Neuron (in vitro differentiated cells): ENCODE measurements around the gene KLHL26.
A peak's percentile ranks its signal among the peaks of the same experiment; 100 is the strongest.

Experiments used
- H2AFZ ChIP-seq: one replicate; pipeline ENCODE4 v1.6.1; 2013; ENCODE audit warnings: low read depth, mild to moderate bottlenecking, inconsistent platforms, low read length, moderate library complexity
- H3K27me3 ChIP-seq: one replicate; pipeline ENCODE4 v1.6.1; 2013; ENCODE audit warnings: low read length; ENCODE audit not compliant: insufficient read depth
- H3K36me3 ChIP-seq: one replicate; pipeline ENCODE4 v1.6.1; 2013; ENCODE audit warnings: low read length; ENCODE audit not compliant: insufficient read depth
- H3K4me1 ChIP-seq: one replicate; pipeline ENCODE4 v1.6.1; 2013; ENCODE audit warnings: low read length; ENCODE audit not compliant: insufficient read depth
- H3K4me3 ChIP-seq: 2 replicates; pipeline ENCODE4 v1.5.1; 2013; ENCODE audit warnings: mild to moderate bottlenecking, low read length, moderate library complexity
- H3K9me3 ChIP-seq: one replicate; pipeline ENCODE4 v1.6.1; 2013; ENCODE audit warnings: low read length

KLHL26 gene

DNA sequence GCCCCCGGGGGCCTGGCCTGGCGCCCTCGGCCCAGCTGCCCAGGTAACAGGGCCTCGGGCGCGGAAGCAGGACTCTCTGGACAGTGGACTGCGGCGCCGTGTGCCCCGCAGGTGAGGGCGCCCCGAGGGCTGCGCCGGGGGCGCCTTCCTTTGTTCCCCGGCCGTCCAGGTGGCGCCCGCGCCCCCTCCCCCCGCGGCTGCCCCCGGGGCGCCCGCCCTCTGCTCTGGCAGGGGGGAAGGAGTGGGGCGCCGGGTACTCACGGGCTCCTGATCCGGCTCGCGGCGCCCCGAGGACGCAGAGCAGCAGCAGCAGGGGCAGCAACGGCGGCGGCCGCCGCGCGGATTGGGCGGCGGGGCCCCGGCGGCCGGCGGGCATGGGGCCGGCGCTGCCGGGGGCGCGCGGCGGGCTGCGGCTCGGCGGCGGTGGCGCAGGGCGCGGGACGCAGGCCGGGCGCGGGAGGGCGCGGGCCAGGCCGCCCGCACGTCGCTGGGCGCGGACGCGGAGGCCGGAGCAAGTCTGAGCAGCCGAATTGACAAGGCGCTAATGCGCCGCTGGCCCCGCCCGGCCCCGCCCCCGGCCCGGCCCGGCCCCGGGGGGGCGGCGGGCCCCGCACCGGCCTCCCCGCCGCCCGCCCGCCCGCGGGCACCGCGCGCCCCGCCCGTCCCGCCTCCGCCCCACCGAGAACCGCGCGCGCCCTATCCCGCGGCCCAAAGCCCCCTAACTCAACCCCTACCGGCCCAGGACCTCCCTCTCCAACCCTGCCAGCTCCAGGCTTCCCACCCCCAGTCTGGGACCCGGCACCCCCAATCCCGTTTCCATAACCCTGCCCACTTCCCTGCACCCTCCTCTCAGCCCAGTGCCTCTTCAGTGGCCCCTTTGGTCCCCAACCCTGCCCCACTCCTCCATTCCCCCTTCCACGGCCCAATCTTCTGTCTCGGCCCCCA lies 30.3 kb upstream of the KLHL26 start, which contains the start of gene CRLF1:
Gene CRLF1 (minus strand): TSS at position 519 of the 945 bp plus-strand sequence. CDS start 143 bp downstream, at position 376.
- no peaks in the 10 kb centered on the region for H3K36me3 ChIP-seq
- no peak within 1 kb of the TSS for H2AFZ ChIP-seq
- no peak within 1 kb of the TSS for H3K4me3 ChIP-seq
- no peaks in the 10 kb centered on the region for H3K9me3 ChIP-seq
- peaks cover 89% of the 10 kb centered on the region for H3K27me3 ChIP-seq
- H3K4me1 ChIP-seq: peaks cover 31% of the 10 kb centered on the region

DNA sequence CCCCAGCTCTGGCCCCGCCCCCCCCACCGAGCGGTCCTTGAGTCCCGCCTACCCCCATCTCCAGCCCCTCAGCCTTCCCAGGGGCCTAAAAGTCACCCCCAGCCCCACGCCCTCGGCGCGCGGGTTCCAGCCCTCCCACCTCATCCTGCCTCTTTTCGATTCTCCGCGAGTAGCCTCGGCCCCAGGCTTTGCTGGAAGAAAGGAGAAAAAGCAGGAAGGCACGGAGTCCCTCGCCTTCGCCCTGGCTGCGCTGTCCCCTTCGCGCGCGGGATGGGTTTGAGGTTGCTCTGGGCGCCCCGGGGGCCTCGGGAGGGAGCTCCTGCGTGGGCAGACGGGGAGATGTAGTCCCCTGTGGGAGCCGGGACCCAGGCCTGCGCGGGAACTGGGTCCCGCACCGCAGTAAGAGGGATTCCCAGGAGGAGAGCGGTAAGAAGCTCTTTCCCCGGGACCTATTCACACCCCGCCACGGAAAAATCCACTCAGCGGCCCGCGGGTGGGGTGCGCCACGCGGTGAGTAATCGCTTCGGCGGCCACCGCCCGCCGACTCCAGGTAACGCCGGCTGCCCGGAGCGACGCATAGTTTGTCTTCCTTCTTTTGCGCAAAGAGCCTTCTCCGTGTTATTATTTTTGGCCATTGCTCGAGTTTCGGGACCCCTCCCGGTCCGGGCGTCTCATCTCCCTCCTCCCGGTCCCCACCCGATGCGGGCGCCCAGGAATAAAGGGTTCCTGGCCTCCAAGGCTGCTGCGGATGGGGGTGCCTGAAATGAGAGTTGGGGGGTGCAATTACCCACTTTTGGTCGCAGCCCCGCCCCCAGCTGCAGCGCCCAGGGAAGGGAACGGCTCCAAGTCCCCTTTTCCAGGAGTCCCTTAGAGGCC lies 29.4 kb upstream of the KLHL26 start:
- Histone ChIP-seq H3K9me3 (no peaks in the 10 kb centered on the region), H3K27me3 (peaks cover 90% of the 10 kb centered on the region), H3K4me3 (no peak overlapping the region), H3K36me3 (no peaks in the 10 kb centered on the region), H2AFZ (no peak overlapping the region), H3K4me1 (peaks cover 40% of the 10 kb centered on the region)

DNA sequence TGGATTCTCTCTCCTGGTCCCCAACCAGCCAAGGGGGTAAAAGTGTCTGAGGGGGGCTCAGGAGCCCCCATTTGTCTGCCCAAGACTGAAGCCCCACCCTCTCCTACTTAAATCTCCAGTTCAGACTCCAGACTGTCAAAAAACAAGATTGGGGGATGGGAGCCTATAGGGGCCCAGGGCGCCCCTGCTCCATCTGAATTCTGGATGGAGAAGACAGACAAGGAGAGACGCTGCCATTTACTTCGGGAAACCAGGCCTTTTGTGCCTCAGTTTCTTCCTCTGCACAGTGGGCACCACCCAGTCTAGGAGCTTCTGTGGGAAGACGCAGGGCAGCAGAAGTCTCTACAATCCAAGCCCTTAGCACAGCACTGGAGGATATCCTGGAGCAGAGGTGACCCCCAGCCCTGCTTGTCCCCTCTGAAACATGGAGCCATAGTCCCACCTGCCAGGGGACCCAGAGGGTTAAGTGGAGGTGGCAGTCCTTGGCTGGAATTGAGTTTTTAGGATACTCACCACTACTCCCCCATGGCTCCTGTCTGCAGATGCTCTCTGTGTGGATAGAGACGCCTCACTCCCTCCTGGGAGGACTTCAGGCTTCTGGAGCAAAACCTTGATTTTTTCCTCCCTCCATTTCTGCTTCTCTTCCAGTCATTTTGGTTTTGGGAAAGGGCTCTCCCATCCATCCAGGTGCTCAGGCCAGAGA lies 28.6 kb upstream of the KLHL26 start:
- no peaks in the 10 kb centered on the region for H3K9me3 ChIP-seq
- H2AFZ ChIP-seq: no peak overlapping the region
- peaks cover 89% of the 10 kb centered on the region for H3K27me3 ChIP-seq
- H3K4me1 ChIP-seq: peaks cover 43% of the 10 kb centered on the region
- no peaks in the 10 kb centered on the region for H3K36me3 ChIP-seq
- no peak overlapping the region for H3K4me3 ChIP-seq

DNA sequence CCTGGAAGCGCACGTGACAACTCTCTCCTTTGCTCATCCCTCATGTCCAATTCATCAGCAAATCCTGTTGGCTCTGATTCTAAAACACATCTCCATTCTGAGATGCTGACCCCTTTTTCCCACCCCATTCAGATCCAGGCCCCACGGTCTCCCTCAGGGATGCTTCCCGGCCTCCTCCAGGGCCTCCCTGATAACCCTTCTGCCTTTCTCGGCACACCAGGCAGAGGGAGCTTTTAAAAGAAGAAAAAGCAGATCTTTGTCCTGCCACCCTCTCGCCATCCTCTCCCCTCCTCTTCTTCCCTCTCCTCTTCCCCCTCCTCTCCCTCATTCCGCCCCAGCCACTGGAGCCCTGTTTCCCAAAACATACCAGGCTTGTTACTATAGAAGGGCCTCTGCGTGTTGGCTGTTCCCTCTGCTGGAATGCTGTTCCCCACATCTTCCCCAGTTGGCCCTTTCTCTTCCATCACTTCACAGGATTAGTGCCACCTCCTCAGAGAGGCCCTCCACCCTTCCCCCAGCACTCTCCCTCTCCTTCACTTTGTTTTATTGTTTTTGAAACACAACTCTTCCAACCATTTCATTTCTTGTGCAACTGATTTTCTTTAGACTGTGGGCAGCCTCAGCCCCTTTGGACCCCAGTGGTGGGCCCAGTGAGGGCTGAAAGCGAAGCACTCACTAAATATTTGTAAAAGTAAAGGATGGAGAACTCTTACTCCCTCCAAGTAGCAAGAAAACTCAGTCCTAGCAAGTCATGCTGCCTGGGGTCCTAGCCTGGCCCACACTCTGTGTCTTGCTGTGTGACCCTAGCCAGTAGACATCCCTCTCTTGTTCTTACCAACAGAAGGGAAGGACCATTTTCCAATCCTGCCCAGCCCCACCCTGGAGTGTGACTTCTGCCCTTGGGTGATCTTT lies 27.8 kb upstream of the KLHL26 start:
- no peaks in the 10 kb centered on the region for H3K36me3 ChIP-seq
- H2AFZ ChIP-seq: no peak overlapping the region
- H3K4me1 ChIP-seq: peaks cover 45% of the 10 kb centered on the region
- H3K27me3 ChIP-seq: peaks cover 89% of the 10 kb centered on the region
- no peaks in the 10 kb centered on the region for H3K9me3 ChIP-seq
- no peak overlapping the region for H3K4me3 ChIP-seq

DNA sequence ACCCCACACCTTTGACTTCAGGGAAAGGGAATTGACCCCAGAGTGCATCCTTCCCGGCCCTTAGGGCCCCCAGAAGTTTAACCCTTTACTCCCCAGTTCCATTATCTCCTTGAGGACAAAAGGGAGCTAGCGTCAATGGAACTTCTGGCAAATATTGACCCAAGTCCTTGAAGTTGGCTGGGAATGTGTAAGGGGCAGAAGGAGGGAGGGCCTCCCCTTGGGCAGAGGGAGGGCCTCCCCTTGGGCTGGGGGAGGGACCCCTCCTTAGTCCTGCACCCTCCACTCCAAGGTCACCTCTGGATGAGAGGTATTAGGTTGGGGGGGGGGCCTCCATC lies 27.1 kb upstream of the KLHL26 start:
- no peak overlapping the region for H2AFZ ChIP-seq
- H3K9me3 ChIP-seq: no peaks in the 10 kb centered on the region
- H3K4me3 ChIP-seq: no peak overlapping the region
- H3K36me3 ChIP-seq: no peaks in the 10 kb centered on the region
- H3K4me1 ChIP-seq: peaks cover 39% of the 10 kb centered on the region
- H3K27me3 ChIP-seq: peaks cover 89% of the 10 kb centered on the region

DNA sequence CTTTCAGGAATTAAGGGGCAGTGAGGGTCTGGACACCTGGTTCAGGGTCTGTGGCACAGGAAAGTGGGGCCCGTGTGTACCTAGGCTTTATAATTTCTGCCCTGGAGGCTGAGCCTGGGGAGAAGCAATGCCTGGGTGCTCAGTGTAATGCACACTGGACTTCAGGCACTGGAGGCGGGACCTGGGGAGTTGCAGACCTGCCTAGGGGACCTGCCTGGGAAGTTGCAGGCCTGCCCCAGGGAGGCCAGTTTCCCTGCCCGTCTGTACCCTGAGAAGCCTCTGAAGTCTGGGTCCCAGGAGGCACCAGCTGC lies 26.6 kb upstream of the KLHL26 start:
- Histone ChIP-seq H3K4me1 (peaks cover 36% of the 10 kb centered on the region), H3K4me3 (no peak overlapping the region), H3K9me3 (no peaks in the 10 kb centered on the region), H2AFZ (no peak overlapping the region), H3K27me3 (peaks cover 84% of the 10 kb centered on the region), H3K36me3 (no peaks in the 10 kb centered on the region)

DNA sequence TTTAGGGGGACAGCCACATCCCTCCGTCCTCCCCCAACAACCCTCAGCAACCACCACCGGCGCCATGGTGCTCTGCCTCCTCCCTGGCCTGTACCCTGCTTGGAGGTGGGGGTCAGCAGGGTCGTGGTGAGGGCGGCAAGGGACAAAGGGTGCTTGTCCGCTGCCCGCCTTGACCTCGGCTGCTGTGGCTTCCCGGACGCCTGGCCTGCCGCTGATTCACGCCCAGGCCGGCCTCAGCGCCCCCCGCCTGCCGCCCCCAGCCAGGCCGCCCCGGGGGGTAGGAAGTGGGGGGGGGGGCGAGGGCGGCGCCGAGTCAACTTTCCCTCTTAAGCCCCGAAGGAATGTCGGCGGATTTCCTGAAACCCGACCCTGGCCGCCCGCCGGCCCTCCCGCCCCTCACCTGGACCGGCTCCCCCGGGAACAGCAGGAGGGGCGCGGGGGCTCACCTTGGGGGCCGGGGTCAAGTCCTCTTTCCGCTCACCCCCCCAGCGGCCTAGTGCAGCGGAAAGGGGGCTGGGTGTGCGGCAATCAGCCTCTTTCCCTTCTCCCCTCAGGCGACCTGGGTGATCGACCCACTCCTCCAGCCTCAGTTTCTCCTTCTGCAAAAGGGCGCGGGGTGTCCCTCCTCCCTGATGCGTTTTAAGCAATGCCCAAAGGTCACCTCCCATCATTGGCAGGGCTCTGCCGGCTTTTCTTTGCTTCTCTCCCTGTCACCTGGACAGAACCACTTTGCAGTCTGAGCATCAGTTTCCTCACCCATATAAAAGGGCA lies 26.1 kb upstream of the KLHL26 start:
- Histone ChIP-seq H3K4me1 (peaks cover 36% of the 10 kb centered on the region), H2AFZ (no peak overlapping the region), H3K4me3 (no peak overlapping the region), H3K27me3 (peaks cover 80% of the 10 kb centered on the region), H3K36me3 (no peaks in the 10 kb centered on the region), H3K9me3 (no peaks in the 10 kb centered on the region)

DNA sequence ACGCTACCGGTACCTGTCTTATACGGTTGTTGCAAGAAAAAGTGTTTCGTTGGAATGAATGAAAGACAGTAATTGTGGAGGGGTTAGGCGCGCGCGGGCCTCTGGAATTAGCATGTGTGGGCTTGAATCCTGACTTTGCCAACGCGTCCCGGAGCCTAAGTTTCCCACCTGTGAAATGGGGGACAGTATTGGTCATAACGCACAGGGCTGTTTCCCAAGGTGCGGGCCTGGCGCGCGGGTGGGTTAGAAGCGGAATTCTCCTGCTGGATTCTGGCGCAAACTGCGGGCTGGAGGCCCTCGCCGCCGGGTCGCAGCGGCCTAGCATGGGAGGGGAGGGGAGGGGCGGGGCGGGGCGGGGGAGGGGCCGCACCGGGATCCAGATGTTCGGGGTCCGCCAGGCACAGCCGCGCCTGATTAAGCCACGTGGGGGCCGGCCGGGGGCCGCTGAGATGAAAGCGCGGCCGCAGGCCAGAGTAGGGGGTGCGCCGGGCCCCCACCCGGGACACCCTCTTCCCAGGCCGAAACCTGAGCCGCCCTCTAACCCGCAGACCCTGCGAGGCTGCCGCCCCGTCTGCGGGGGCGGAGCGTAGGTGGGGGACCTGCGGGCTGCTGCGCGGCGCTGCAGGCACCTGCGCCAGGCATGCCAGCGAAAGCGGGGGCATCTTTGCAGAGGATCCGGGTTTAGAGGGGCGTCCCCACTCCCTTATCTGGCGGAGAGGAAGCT lies 25.3 kb upstream of the KLHL26 start:
- H3K36me3 ChIP-seq: no peaks in the 10 kb centered on the region
- H3K4me1 ChIP-seq: peaks cover 36% of the 10 kb centered on the region
- no peak overlapping the region for H2AFZ ChIP-seq
- peak overlapping the region; percentile 53 for H3K4me3 ChIP-seq
- peaks cover 78% of the 10 kb centered on the region for H3K27me3 ChIP-seq
- H3K9me3 ChIP-seq: peaks cover 3% of the 10 kb centered on the region

DNA sequence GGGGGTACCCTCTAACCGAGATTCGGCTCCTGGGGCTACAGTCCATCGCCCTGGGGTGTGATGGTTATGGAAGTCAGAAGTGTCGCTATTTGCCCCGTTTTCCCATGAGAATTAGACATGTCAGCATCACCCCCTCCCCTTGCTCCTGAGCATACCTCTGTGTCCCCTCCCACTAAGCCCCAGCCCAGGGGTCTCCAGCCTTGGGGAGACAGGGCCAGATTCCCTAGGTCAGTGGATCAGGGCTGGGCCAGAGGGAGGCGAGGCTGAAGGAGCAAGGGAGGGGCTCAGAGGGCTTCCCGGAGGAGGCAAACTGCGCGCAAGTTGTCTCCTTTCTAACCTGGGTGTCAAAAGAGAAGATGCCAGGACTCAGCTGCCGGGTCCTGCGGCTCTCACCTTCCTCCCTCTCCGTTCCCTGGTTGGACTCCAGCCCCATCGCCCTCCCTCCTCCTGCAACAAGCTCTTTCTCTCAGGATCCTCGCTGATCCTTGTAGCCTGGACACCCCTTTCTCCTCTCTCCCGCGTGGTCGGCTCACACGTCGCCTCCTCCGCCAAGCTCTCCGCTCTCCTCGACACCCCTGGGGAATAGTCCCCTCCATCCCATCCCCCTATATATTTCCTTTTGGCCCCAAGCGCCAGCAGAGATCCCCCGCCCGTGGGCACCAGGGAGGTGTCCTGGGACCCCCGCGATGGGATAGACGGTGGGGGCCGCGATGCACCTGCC lies 24.6 kb upstream of the KLHL26 start:
- Histone ChIP-seq H3K4me3 (peak overlapping the region; percentile 53), H3K36me3 (no peaks in the 10 kb centered on the region), H3K9me3 (peaks cover 3% of the 10 kb centered on the region), H3K4me1 (peaks cover 36% of the 10 kb centered on the region), H3K27me3 (peaks cover 74% of the 10 kb centered on the region), H2AFZ (peak overlapping the region; percentile 90)

DNA sequence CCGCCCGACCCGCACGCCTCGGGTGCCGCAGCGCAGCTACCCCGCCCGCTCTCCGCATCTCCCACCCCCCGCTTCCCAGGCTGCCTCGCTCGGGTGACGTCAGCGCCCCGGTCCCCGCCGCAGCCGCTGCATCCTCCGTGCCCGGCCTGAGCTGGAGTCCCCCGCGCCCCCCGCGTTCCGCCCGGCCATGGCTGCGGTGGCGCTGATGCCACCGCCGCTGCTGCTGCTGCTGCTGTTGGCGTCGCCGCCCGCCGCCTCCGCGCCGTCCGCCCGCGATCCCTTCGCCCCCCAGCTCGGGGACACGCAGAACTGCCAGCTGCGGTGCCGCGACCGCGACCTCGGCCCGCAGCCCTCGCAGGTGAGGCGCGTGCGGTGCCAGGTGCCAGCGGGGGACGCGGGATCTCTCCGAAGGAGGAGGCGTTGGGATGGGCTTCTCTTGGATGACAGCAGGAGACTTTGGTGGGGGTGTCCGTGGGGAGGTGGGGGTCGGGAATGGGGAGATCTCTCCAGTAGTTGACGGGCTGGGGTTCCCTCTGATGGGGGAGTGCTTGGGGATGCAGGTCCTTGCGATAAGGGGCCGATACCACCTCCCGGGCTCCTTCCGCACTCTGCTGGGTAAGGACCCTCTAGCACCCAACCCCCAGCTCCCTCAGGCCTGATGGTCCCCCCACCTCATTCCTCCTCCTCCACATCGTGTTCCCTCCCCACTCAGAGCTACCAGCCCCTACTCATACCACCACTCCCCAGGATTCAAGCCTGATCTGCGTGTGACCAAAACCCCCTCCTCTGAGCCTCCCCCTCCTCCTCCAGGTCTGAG lies 23.8 kb upstream of the KLHL26 start, which contains the start of gene TMEM59L:
Gene TMEM59L (plus strand): TSS at position 99 of the 817 bp plus-strand sequence. CDS start 89 bp downstream, at position 188.
- Histone ChIP-seq H2AFZ (peak within 1 kb of the TSS; percentile 90), H3K27me3 (peaks cover 67% of the 10 kb centered on the region), H3K36me3 (no peaks in the 10 kb centered on the region), H3K9me3 (peaks cover 5% of the 10 kb centered on the region), H3K4me1 (peaks cover 36% of the 10 kb centered on the region), H3K4me3 (peak within 1 kb of the TSS; percentile 53)
